DOHH2 (cell line): Measurements from ENCODE around the gene CCDC34.

Source experiments
- H3F3A ChIP-seq: fragments of 200-600 bp; sonication (generic), shearing (Covaris generic); 2 replicates; pipeline ENCODE4 v1.6.0; 2016; ENCODE audit warnings: antibody characterized with exemption, mild to moderate bottlenecking; ENCODE audit not compliant: control insufficient read depth, insufficient read depth
- H3K27ac ChIP-seq: fragments of 200-600 bp; sonication (generic); 2 replicates; pipeline ENCODE4 v1.5.1; 2014; ENCODE audit warnings: low read depth, mild to moderate bottlenecking, low read length, moderate library complexity
- H3K27me3 ChIP-seq: fragments of 200-600 bp; sonication (generic); 2 replicates; pipeline ENCODE4 v1.6.1; 2014; ENCODE audit warnings: mild to moderate bottlenecking, low read length, mixed read lengths; ENCODE audit not compliant: control insufficient read depth
- H3K36me3 ChIP-seq: fragments of 200-600 bp; sonication (generic); 2 replicates; pipeline ENCODE4 v1.6.1; 2014; ENCODE audit warnings: mild to moderate bottlenecking, low read length, moderate library complexity, mixed read lengths; ENCODE audit not compliant: control insufficient read depth
- H3K4me1 ChIP-seq: fragments of 200-600 bp; sonication (generic); 2 replicates; pipeline ENCODE4 v1.6.1; 2014; ENCODE audit warnings: mild to moderate bottlenecking, low read length, mixed read lengths; ENCODE audit not compliant: control insufficient read depth
- H3K4me2 ChIP-seq: fragments of 200-600 bp; sonication (generic); 2 replicates; pipeline ENCODE4 v1.6.0; 2014; ENCODE audit warnings: mild to moderate bottlenecking, low read length, moderate library complexity
- H3K4me3 ChIP-seq: fragments of 200-600 bp; sonication (generic); 2 replicates; pipeline ENCODE4 v1.5.1; 2014; ENCODE audit warnings: mild to moderate bottlenecking, low read length, mixed read lengths
- H3K79me2 ChIP-seq: fragments of 200-600 bp; sonication (generic); 2 replicates; pipeline ENCODE4 v1.6.1; 2014; ENCODE audit warnings: mild to moderate bottlenecking, low read length, mixed read lengths; ENCODE audit not compliant: control insufficient read depth
- H3K9me2 ChIP-seq: fragments of 200-600 bp; sonication (generic); replicated peaks from 2 replicates; pipeline ENCODE4 v1.6.1; 2014; ENCODE audit warnings: mild to moderate bottlenecking, low read length, mixed read lengths; ENCODE audit not compliant: control insufficient read depth
- H3K9me3 ChIP-seq: fragments of 200-600 bp; sonication (generic); 2 replicates; pipeline ENCODE4 v1.6.1; 2014; ENCODE audit warnings: antibody characterized with exemption, low read length, mixed read lengths; ENCODE audit not compliant: control insufficient read depth, insufficient read depth
- H4K20me1 ChIP-seq: fragments of 200-600 bp; sonication (generic); 2 replicates; pipeline ENCODE4 v1.6.0; 2014; ENCODE audit warnings: low read depth, mild to moderate bottlenecking, antibody characterized with exemption, low read length, moderate library complexity; ENCODE audit not compliant: control insufficient read depth, insufficient read depth
- EZH2phosphoT487 ChIP-seq: fragments of 200-600 bp; sonication (generic); IDR thresholded peaks from 2 replicates; pipeline ENCODE4 v1.6.1; 2017; ENCODE audit warnings: borderline replicate concordance, mild to moderate bottlenecking, antibody characterized with exemption, low read length, moderate library complexity, mixed read lengths
- TF ChIP-seq, protein P1 (sequence below): fragments of 200-600 bp; sonication (generic); IDR thresholded peaks from one replicate; pipeline ENCODE4 v1.5.1; 2014; ENCODE audit warnings: antibody characterized with exemption, mild to moderate bottlenecking, low read depth, low read length; ENCODE audit not compliant: poor library complexity, severe bottlenecking

The CCDC34 gene

DNA sequence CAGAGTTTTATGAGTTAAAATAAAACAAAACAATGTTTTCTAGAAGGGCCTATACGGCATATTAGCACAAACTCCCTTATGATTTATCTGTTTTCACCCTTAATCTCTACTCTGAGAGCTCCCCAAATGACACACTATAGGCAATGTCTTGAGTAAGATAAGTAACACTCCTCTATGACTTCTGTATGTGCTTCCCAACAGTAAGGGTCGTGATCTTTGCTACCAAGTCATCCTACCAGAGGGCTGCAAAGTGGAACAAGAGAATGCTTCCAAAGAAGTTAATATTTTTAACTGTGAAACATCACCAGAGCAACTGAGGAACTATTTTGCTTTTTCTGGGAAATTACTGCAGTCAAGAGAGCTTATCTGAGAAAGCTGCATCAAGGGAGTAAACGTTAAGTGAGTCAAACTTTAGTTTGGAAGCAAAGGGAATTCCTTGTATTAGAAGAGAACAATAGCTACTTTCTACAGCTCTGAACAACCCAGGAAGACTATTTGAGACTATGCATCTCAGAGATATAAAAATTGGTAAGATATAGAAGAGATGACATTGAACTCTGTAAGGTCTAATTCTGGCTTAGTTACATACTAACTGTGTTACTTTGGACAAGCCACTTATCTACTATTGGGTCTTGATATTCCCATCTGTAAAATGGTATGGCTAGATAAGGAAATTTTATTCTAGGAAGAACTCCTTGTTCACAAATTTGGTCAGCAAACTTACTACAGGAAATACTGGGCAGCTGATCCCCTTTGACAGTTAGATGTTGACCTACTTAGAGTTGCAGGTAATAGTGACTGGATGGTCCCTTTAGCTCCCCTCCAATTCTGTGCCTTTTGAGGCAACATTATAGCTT is 43.7 kb upstream of the CCDC34 start:
- H3K27ac ChIP-seq: no peak overlapping the region
- no peaks in the 10 kb centered on the region for H4K20me1 ChIP-seq
- H3K9me2 ChIP-seq: no peaks in the 10 kb centered on the region
- H3K79me2 ChIP-seq: no peaks in the 10 kb centered on the region
- H3K27me3 ChIP-seq: no peaks in the 10 kb centered on the region
- no peaks in the 10 kb centered on the region for H3K36me3 ChIP-seq
- no peak overlapping the region for H3K4me3 ChIP-seq
- no peak overlapping the region for H3K4me2 ChIP-seq
- TF ChIP-seq, protein P1, sequence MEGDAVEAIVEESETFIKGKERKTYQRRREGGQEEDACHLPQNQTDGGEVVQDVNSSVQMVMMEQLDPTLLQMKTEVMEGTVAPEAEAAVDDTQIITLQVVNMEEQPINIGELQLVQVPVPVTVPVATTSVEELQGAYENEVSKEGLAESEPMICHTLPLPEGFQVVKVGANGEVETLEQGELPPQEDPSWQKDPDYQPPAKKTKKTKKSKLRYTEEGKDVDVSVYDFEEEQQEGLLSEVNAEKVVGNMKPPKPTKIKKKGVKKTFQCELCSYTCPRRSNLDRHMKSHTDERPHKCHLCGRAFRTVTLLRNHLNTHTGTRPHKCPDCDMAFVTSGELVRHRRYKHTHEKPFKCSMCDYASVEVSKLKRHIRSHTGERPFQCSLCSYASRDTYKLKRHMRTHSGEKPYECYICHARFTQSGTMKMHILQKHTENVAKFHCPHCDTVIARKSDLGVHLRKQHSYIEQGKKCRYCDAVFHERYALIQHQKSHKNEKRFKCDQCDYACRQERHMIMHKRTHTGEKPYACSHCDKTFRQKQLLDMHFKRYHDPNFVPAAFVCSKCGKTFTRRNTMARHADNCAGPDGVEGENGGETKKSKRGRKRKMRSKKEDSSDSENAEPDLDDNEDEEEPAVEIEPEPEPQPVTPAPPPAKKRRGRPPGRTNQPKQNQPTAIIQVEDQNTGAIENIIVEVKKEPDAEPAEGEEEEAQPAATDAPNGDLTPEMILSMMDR: no peak
- no peaks in the 10 kb centered on the region for H3K4me1 ChIP-seq
- no peaks in the 10 kb centered on the region for H3F3A ChIP-seq
- H3K9me3 ChIP-seq: no peaks in the 10 kb centered on the region

DNA sequence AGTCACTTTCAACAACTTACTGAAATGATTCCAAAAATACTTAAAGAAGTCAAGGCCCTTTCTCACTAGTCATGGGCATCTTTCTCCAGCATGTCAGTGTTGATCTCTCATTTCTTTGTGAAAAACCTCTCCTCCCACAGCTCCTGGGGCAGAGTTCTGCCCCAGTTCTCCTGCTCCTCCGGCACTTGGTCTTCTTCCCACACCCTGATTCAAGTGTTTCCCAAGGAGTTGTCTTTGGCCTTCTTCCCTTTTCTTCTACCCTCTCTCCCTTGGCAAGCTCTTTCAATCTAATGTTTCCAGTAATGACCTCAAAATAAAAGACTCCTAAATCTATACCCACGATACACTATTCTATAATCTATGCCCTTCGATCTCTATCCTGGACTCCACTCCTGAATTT is 42.1 kb upstream of the CCDC34 start:
- Histone ChIP-seq H3F3A (no peaks in the 10 kb centered on the region), H3K4me2 (no peak overlapping the region), H3K36me3 (no peaks in the 10 kb centered on the region), H3K9me3 (no peaks in the 10 kb centered on the region), H3K4me3 (no peak overlapping the region), H3K27ac (no peak overlapping the region), H3K9me2 (no peaks in the 10 kb centered on the region), H3K27me3 (no peaks in the 10 kb centered on the region), H3K4me1 (no peaks in the 10 kb centered on the region), H3K79me2 (no peaks in the 10 kb centered on the region), H4K20me1 (no peaks in the 10 kb centered on the region)
- TF ChIP-seq, protein P1: no peak
- TF ChIP-seq EZH2phosphoT487: no peak

DNA sequence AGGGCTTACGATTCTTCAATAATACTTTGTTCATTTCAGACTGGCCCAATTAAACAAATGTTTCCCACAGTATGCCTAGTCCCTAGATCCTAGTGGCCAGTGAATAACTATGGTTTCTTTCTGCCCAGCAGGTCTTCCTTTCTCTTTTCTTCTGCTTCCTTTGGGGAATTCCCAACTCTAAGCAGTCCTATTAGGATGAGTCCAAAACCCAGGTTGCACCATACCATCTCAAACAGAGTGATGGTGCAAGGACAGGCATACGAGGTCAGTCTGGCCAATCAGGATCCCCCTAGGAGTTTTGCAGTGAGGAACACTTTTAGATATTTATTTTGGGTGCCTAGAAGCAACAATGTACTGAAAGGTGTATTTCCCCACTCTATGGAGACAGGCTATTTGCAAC is 41.4 kb upstream of the CCDC34 start:
- H3K36me3 ChIP-seq: no peaks in the 10 kb centered on the region
- H4K20me1 ChIP-seq: no peaks in the 10 kb centered on the region
- TF ChIP-seq, protein P1: no peak
- TF ChIP-seq EZH2phosphoT487: no peak
- no peaks in the 10 kb centered on the region for H3K9me3 ChIP-seq
- no peaks in the 10 kb centered on the region for H3F3A ChIP-seq
- H3K9me2 ChIP-seq: no peaks in the 10 kb centered on the region
- H3K27ac ChIP-seq: no peak overlapping the region
- H3K27me3 ChIP-seq: no peaks in the 10 kb centered on the region
- H3K4me1 ChIP-seq: no peaks in the 10 kb centered on the region
- no peaks in the 10 kb centered on the region for H3K79me2 ChIP-seq
- no peak overlapping the region for H3K4me2 ChIP-seq
- H3K4me3 ChIP-seq: no peak overlapping the region
